A549 (cell line): ENCODE measurements around the gene BCR. TPM values are rescaled to one million over a fixed set of nuclear protein-coding genes. Genes with fewer than 3 reads are reported as not detected.

Experiments
- ATAC-seq, 2 experiments: fragments of 200-7000 bp in 1 of 2; fragments of >200 bp in 1 of 2; cut with Nextera tagmentation in 1 of 2; cut with Tn5 transposase in 1 of 2; 3 replicates each; pipeline versions ENCODE4 v1.8.0 to v1.9.1; 2018 to 2020; ENCODE audit warnings: mild to moderate bottlenecking in 1 of 2, moderate library complexity in 1 of 2
- CTCF ChIA-PET: fragments of 300-600 bp; sonication (Branson Sonifier 250); formaldehyde crosslinking; extraction: SDS; loops from one replicate; lab custom pipeline; 2021; ENCODE audit warnings: antibody characterized with exemption, inconsistent platforms; lab: Yijun Ruan, JAX
- POLR2A ChIA-PET: fragments of 350-600 bp; formaldehyde crosslinking; extraction: SDS; loops from one replicate; lab custom pipeline; 2021; ENCODE audit warnings: antibody characterized with exemption, inconsistent platforms; lab: Yijun Ruan, JAX
- DNase-seq, 2 experiments: peaks; one replicate each; pipeline versions ENCODE4 v3.0.0 to v3.0.0-alpha.2; 2011 to 2016; ENCODE audit warnings: low read depth in 1 of 2, low spot score in 1 of 2
- FAIRE-seq: peaks from 2 replicates; lab custom pipeline; 2011; peaks lifted over from hg19 to GRCh38; lab: Jason Lieb, UNC
- H3K27ac ChIP-seq, 2 experiments: fragments of >200 bp; sonication (Bioruptor Twin); formaldehyde crosslinking; 3 replicates each; pipeline ENCODE4 v1.5.1; 2016 to 2017
- H3K4me1 ChIP-seq: fragments of >200 bp; sonication (Bioruptor Twin); formaldehyde crosslinking; 3 replicates; pipeline ENCODE4 v1.6.1; 2016
- H3K4me2 ChIP-seq: fragments of >200 bp; sonication (Bioruptor Twin); formaldehyde crosslinking; 3 replicates; pipeline ENCODE4 v1.6.1; 2016
- H3K4me3 ChIP-seq: fragments of >200 bp; sonication (Bioruptor Twin); formaldehyde crosslinking; 3 replicates; pipeline ENCODE4 v1.5.1; 2016
- H3K9me3 ChIP-seq: fragments of >200 bp; sonication (Bioruptor Twin); formaldehyde crosslinking; 3 replicates; pipeline ENCODE4 v1.6.1; 2016
- ATOH8 ChIP-seq: fragments of 250-450 bp; sonication (Bioruptor Pico); IDR thresholded peaks from 2 replicates; pipeline ENCODE4 v1.5.0; 2020; ENCODE audit warnings: low read depth, mild to moderate bottlenecking, moderate library complexity
- CBX2 ChIP-seq: fragments of 200-600 bp; sonication (generic); IDR thresholded peaks from 2 replicates; pipeline ENCODE4 v1.6.1; 2016; ENCODE audit warnings: low read depth, mild to moderate bottlenecking, borderline replicate concordance
- EHF ChIP-seq: fragments of 250-450 bp; sonication (Bioruptor Pico); IDR thresholded peaks from 2 replicates; pipeline ENCODE4 v1.5.0; 2020; ENCODE audit warnings: mild to moderate bottlenecking
- EHMT2 ChIP-seq: fragments of 200-600 bp; sonication (generic); IDR thresholded peaks from 2 replicates; pipeline ENCODE4 v1.6.1; 2016; ENCODE audit warnings: antibody characterized with exemption, low read depth, mild to moderate bottlenecking, moderate library complexity
- ESRRA ChIP-seq: fragments of 150-350 bp; IDR thresholded peaks from 2 replicates; pipeline ENCODE4 v1.6.1; 2014; ENCODE audit warnings: mild to moderate bottlenecking, low read length, borderline replicate concordance
- FOSB ChIP-seq: fragments of 250-450 bp; sonication (Bioruptor Pico); IDR thresholded peaks from 2 replicates; pipeline ENCODE4 v1.5.0; 2020; ENCODE audit warnings: mild to moderate bottlenecking, moderate library complexity
- FOSL2 ChIP-seq, 2 experiments: fragments of 450-650 bp in 1 of 2; fragments of >200 bp in 1 of 2; sonication (Bioruptor Twin) in 1 of 2; formaldehyde crosslinking; IDR thresholded peaks; 2 replicates each; pipeline versions ENCODE4 v1.5.0 to v1.6.1; 2016 to 2020; ENCODE audit warnings: mild to moderate bottlenecking in 1 of 2, moderate library complexity in 1 of 2
- HES2 ChIP-seq: fragments of >200 bp; sonication (Bioruptor Twin); formaldehyde crosslinking; IDR thresholded peaks from 2 replicates; pipeline ENCODE4 v1.6.1; 2016
- HEYL ChIP-seq: fragments of 250-450 bp; sonication (Bioruptor Pico); IDR thresholded peaks from 2 replicates; pipeline ENCODE4 v1.8.0; 2021; ENCODE audit warnings: mild to moderate bottlenecking, moderate library complexity
- HOXB13 ChIP-seq: fragments of 250-450 bp; sonication (Bioruptor Pico); IDR thresholded peaks from 2 replicates; pipeline ENCODE4 v1.5.0; 2020; ENCODE audit warnings: low read depth, mild to moderate bottlenecking, moderate library complexity
- JUNB ChIP-seq: fragments of >200 bp; sonication (Bioruptor Twin); formaldehyde crosslinking; IDR thresholded peaks from 2 replicates; pipeline ENCODE4 v1.6.1; 2016
- MAFK ChIP-seq: fragments of 450-650 bp; IDR thresholded peaks from 2 replicates; pipeline ENCODE4 v1.6.1; 2014; ENCODE audit not compliant: partially characterized antibody
- POLR2AphosphoS2 ChIP-seq: conservative IDR thresholded peaks from 2 replicates; pipeline ENCODE4 v1.6.1; 2012; ENCODE audit warnings: low read length, improper control_type of control experiment, inconsistent platforms
- REST ChIP-seq: fragments of 200-600 bp; sonication (generic); IDR thresholded peaks from 2 replicates; pipeline ENCODE4 v1.6.1; 2016; ENCODE audit warnings: antibody characterized with exemption, mild to moderate bottlenecking, moderate library complexity
- RFX5 ChIP-seq: fragments of 450-650 bp; IDR thresholded peaks from 2 replicates; pipeline ENCODE4 v1.7.1; 2014; ENCODE audit warnings: antibody characterized with exemption, mild to moderate bottlenecking, moderate library complexity
- TFCP2L1 ChIP-seq: fragments of 250-450 bp; sonication (Bioruptor Pico); IDR thresholded peaks from 2 replicates; pipeline ENCODE4 v1.5.0; 2021; ENCODE audit warnings: mild to moderate bottlenecking
- USF2 ChIP-seq: fragments of 450-650 bp; IDR thresholded peaks from 2 replicates; pipeline ENCODE4 v1.6.1; 2014; ENCODE audit warnings: antibody characterized with exemption
- ZFP36 ChIP-seq: fragments of 450-650 bp; IDR thresholded peaks from 2 replicates; pipeline ENCODE4 v1.6.1; 2014; ENCODE audit warnings: borderline replicate concordance; ENCODE audit not compliant: partially characterized antibody
- ZSCAN20 ChIP-seq: fragments of 250-450 bp; sonication (Bioruptor Pico); IDR thresholded peaks from 2 replicates; pipeline ENCODE4 v1.8.0; 2022; ENCODE audit warnings: mild to moderate bottlenecking, moderate library complexity
- WGBS: methylation state at CpG from one replicate; pipeline ENCODE4 v1.1.6; 2017; ENCODE audit errors: missing lambda C conversion rate; 5-methylcytosine and 5-hydroxymethylcytosine counted together
- polyA plus RNA-seq, 4 experiments: library from polyadenylated mRNA; depleted of rRNA in 3 of 4; stranded (reverse); fragments of >200 nt; fragmentation: RNase III in 1 of 4; extraction: RNeasy Plus Mini Kit Qiagen cat#74134 plus additional on column Dnase treatment in 1 of 4; gene quantifications; 2 replicates in 3 of 4; 3 replicates in 1 of 4; pipeline ENCODE4 v1.2.3, GENCODE V29; 2011 to 2017
- TF ChIP-seq, protein P1 (sequence below): IDR thresholded peaks from 2 replicates; pipeline ENCODE4 v1.6.1; 2012

Gene BCR
- polyA plus RNA-seq, 2 of the 4 experiments (the other 2 are of a cell fraction): 14.7 to 16.4 TPM

- Histone ChIP-seq H3K9me3 (no peaks in the 10 kb centered on the region), H3K4me3 (no peak overlapping the region)
- CTCF ChIA-PET: interaction anchor here (2.9 kb wide), 1 partner anchor 32 kb away, joined by 14 read pairs; no protein-coding TSS in a partner anchor
- POLR2A ChIA-PET: no interaction called here
- DNase-seq: no peak
- ATAC-seq: no peak
- TF ChIP-seq ZFP36: no peak
- no peak for TF ChIP-seq HEYL (CRISPR knock-in tag)
- TF ChIP-seq JUNB: no peak
- no peak for TF ChIP-seq USF2
- no peak for TF ChIP-seq EHMT2
- no peak for TF ChIP-seq RFX5
- TF ChIP-seq HES2: no peak
- TF ChIP-seq FOSB (CRISPR knock-in tag): no peak
- TF ChIP-seq CBX2: no peak
- TF ChIP-seq ESRRA: no peak
- TF ChIP-seq ZSCAN20 (CRISPR knock-in tag): no peak
- TF ChIP-seq, protein P1, sequence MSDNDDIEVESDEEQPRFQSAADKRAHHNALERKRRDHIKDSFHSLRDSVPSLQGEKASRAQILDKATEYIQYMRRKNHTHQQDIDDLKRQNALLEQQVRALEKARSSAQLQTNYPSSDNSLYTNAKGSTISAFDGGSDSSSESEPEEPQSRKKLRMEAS: no peak
- no peak for TF ChIP-seq EHF
- no peak for TF ChIP-seq POLR2AphosphoS2
- no peak for TF ChIP-seq REST
- no peak for TF ChIP-seq ATOH8 (CRISPR knock-in tag)
- no peak for TF ChIP-seq FOSL2 (IDR thresholded peaks at IDR 0.05)
- TF ChIP-seq FOSL2 (CRISPR knock-in tag; IDR thresholded peaks at IDR 0.05): no peak
- TF ChIP-seq HOXB13 (CRISPR knock-in tag): no peak
- TF ChIP-seq MAFK: no peak
- no peak for TF ChIP-seq TFCP2L1 (CRISPR knock-in tag)
- TF ChIP-seq, all 56 proteins: peak for 0
- WGBS: 88% methylated on average over 16 of the region's 16 CpGs
- Histone ChIP-seq H3K4me1 (peaks cover 8% of the 10 kb centered on the region; the same call in 1 of the 3 replicates), H3K4me2 (no peak overlapping the region), H3K27ac (no peak overlapping the region)
- FAIRE-seq: no peak
Measured at GRCh38 chr22:23250056-23250784, 69.9 kb downstream of the BCR start.
